Panc1 (cell line): ENCODE data around the gene MNDA.

Experiments
- CTCF ChIP-seq: fragments of 450-650 bp; IDR thresholded peaks from 2 replicates; pipeline ENCODE4 v1.5.1; 2017; ENCODE audit warnings: mild to moderate bottlenecking
- POLR2AphosphoS5 ChIP-seq: IDR thresholded peaks from 2 replicates; pipeline ENCODE4 v1.6.1; 2012; ENCODE audit warnings: mild to moderate bottlenecking, low read depth, low read length, moderate library complexity

GRCh38 chr1:158814970-158815369 lies 16.2 kb upstream of the MNDA start:
- TF ChIP-seq POLR2AphosphoS5 (no peak), CTCF (no peak)
